GM19372 (cell line): ENCODE data around the gene NKIRAS2.

Source experiments
- ATAC-seq: cut with Tn5 transposase; IDR thresholded peaks from one replicate; pipeline ENCODE4 v1.9.1; 2021; ENCODE audit warnings: mild to moderate bottlenecking, low read depth, moderate library complexity; ENCODE audit not compliant: unreplicated experiment

The NKIRAS2 gene

DNA sequence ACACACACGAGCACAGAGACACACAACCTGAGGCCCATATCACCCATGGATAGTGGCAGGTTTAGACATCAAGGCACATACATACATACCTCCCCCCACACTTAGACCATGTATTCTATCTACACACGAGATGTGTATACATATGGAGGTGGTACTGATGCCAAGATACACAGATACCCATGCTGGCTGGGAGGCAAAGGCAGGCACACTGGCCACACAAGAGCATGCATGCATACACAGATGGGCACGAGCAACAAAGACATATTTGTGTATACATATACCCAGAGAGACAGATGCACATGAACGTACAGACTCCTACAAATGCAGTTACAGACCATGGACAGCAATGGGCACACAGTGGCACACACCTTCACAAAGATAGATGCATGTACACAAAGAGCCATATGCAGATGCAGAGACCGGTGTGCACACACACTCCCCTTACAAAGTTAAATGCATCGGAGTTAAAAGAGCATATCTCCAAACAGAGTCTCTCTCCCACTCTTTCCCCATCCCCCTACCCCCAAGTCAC is 32.5 kb downstream of the NKIRAS2 start:
- no peak for ATAC-seq

DNA sequence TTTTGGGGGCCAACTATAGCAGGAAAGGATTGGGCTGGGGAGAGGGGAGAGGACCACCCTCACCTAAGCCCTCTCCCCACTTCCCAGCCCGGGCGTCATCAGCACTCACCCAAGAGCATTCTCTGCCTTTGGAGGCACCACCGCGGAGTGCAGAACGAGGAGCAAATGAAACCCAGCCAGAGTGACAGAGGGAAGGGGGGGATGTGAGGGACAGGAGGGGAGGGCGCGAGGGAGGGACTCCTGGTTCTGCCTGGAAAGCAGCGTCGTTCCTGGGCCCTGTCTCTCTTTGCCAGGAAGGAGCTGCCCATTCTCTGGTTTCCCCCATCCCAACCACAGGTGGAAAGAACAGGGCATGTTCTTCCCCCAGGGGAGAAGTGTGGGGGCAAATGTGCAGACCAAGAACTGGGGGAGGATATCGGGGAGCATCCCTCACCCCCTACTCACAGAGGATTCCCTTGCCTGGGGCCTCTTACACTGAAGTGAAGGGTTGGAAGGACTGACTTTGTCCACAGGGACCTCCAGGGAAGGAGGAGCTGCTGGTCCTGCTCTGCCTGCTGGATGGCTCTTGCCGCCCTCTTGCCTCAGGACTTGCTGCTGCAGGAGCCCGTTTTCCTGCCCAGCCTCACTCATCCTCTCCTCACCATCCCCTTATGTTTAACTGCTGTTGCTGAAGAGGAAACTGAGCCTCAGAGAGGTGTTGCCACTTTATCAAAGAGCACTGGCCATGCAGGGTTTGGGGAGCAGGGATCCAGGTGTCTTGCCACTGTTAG is 34.0 kb downstream of the NKIRAS2 start:
- no peak for ATAC-seq

DNA sequence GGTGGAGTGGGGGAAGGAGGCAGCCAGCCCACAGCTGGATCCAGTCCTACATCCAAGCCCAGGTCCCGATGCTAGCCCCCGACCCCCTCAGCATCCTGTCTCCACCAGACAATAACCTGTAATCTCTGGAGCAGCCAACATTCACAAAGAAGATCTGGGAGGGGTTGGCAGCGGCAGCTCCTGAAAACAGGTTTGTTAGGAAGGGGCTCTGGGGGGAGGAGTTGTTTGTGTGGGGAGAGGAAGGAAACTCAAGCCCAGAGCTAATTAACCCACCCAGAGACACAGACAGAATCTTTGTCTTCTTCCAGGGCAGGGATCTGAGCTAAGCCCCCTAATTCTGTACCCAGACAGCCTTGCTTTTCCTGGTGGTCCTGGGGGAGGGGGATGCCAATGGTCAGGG is 35.1 kb downstream of the NKIRAS2 start:
- ATAC-seq: no peak

DNA sequence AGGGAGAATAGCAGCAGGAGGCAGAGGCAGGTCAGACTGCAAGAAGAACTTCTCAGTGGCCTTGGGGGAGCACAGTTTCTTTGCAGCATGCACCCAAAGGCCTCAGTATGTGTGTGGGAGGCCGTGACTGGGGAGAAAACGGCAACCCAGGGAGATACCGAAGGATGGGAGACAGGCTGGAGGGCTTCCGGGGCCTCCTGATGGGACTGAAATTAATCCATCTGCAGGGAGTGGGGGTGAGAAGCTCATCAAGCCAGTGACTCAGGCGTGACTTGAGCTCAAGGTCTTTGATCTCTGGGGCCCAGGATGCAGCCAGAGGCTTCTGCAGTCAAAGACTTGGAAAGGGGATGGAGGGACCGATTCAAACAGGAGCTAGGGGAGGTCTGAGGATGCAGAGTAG is 35.6 kb downstream of the NKIRAS2 start:
- ATAC-seq: no peak

DNA sequence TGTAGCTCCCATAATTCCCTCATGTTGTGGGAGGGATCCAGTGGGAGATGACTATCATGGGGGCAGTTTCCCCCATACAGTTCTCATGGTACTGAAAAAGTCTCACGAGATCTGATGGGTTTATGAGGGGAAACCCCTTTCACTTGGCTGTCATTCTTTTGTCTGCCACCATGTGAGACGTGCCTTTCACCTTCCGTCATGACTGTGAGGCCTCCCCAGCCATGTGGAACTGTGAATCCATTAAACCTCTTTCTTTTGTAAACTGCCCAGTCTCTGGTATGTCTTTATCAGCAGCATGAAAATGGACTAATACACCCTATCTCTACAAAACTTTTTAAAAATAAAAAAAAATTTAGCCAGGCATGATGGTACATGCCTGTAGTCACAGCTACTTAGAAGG is 36.7 kb downstream of the NKIRAS2 start:
- no peak for ATAC-seq

DNA sequence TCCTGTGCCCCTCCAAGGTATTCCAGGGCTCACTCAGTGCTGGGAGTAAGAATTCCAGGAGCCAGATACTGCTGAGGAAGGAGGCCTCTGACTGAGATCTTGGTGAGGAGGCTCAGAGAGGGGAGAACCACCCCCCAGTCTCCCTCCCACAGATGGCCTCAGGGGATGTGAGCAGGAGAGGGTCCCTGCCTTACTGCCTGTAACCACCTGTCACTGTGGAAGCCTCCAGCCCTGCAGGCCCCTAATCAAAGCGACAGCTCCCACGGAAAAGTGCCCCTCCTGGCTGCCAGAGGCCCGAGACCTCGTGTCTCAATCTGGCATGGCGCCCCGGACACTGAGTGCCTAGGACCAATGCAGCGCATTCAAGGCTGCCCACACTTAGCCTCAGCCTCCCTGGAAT is 38.2 kb downstream of the NKIRAS2 start:
- no peak for ATAC-seq

DNA sequence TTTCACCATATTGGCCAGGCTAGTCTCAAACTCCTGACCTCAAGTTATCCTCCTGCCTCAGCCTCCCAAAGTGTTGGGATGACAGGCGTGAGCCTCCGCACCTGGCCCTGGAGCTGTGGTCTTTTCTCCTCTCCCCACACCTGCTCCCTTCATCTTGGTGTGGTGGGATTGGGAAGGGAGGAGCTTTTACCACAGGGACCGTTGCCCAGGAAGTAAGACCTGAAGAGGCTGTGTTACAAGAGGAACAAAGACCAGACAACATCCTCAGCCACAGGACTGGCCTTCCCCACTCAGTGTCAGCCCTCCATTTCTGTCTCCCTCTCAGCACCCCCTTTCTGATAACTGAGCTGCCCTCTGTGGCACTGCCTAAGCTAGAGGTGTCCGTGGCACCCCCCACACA is 39.9 kb downstream of the NKIRAS2 start:
- ATAC-seq: no peak

DNA sequence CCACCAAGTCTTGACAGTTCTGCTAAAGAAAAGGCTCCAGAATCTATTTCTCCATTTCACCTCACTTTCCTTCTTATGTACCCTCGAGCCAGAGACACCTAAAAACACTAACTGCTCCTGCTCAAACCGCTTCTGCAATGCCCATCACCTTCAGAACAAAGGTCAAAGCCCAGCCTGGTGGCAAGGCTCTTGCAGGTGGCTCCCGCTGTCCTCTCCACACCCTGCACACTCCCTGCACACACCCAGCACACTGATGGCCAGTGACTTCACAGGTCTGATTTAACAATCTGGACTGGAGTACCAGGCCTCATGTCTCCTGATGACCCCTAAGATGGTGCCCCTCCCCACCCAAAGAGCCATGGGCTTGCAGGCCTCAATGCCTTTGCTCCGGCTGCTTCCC is 40.3 kb downstream of the NKIRAS2 start:
- ATAC-seq: no peak

DNA sequence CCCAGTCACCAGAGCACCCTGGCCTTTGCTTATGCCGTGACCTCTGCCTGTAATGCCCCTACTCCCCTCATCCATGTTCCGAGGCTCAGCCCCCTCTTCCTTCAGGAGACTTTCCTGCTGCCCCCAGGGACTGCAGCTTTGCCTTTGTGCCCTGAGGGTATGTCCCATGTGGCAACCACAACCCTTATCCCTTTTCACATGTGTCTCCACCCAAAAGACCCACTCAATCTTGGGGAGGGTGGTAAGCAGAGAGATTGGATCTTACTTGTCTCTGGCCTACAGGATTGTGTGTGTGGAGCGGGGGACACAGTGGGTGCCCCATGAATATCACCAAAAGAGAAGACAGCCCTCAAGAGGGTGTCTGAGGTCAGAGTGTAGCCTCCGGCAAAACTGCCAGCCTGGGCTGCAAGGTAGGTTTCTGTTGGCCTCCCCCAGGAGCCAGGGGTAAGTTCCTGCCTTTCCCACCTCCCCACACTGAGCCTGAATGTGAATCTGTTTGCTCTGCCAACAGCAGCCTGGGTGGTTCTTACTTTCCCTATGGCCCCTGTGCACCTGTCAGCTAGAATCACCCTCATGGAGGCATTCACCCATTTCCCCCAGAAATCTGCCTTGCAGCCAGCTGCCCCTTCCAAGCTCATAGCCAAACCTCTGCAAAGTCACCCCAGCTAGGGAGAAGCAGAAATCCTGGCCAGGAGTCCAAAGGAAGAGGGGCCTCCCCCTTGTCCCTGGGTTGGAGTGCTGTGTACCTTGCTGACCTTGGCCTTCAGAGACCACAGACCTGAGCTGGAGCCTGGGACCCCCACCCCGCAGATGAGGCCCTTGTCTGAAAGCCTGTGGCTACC is 42.0 kb downstream of the NKIRAS2 start:
- ATAC-seq: no peak

DNA sequence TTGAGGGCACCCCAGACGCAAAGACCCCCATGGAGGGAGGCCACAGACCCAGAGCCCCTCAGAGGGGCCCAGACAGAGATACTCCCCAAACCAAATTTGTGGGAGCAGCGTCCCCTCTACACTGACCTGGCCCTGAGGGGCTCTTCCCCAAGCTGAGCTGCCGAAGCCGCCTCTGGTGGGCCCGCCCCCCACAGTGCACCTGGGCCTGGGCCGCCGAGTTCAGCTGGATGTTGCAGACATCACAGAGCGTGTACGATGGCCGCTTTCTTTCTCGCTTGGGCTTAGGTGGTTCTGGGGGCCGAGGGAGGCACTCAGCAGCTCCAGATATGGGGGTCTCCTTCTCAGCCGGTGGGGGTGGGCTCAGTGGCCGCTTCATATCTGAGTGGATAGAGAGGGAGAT is 42.8 kb downstream of the NKIRAS2 start:
- no peak for ATAC-seq

DNA sequence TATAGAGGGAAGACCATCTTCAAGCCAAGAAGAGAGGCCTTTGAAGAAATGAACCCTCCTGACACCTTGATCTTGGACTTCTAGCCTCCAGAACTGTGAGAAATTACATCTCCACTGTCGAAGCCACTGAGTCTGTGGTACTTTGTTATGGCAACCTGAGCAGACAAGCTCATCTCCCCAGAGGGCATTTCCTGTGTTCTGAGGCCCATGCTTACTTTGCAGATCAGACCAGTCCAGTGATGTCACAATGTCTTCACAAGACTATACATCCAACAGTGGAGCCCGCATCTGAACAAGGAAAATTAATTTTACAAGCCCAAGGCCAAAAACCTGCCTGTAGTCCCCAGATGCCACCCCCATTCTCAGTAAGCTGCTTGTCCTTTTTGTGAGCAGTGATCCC is 45.3 kb downstream of the NKIRAS2 start:
- ATAC-seq: no peak

DNA sequence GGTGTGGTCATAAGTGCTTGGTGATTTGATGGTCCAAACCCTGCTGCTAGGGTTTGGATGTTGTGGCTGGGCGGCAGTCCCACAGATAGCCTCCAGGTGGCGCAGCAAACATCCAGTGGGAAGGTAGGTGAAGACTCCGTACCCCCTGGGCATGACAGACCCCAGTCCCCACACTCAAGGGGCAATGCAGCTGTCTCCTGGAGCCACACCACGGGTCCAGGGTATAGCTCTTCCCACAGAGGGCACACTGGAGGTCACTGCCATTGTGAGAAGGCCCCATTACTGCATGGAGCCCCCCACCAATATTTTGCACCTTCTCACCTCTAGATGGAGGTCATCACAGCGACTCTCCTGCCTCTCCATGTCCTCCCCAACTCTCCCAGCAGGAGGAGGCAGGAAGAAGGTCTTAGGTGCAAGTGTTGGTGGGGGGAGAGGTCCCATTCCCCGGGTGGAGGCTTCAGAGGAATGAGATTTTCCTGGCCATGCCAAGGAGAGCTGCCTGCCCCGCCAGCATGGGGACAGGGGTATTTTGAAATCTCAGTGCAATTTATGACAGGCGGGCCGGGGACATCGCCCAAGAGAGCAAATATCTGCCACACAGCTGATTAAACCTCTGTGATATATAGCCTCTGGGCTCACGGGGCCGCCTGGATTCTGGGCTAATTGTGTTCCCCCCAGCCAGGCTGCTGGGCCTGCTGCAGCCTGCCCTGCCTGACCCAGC is 47.6 kb downstream of the NKIRAS2 start:
- ATAC-seq: no peak

DNA sequence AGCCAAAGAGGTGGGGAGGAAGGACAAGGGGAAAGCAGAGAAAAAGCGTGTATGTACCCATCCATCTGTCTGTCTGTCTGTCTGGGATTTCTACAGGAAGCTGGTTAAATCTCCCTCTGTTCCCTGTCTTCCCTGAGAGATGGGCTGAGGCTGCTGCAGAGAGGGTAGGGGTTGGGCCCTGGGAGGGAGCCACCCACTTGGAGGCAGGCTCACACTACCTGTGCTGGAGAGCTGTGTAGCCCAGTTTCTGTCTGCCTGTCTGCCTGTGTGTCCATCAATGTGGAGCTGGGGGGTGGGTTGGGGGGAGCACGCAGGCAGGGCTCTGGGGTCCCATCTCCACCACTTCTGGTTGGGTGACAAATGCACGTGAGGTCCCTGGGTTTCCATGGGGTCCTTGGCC is 49.1 kb downstream of the NKIRAS2 start:
- no peak for ATAC-seq

DNA sequence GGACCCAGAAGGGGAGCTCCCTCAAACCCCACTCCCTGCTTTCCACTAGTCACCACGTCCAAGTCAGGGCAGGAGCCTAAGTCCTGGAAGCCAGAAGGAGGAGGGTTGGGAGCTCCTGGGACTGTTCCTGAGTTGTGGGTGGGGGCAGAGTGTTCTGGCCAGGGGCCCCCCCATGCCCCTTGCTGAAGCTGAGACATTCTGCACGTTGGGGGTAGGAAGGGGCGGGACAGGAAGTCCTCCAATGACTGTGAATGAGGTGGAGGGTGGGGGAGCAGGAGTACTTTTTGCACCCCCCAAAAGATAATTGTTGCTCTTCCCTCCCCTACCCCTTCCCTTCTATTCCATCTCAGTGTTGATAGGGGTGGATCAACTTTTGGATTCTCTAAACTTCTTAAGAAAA is 51.9 kb downstream of the NKIRAS2 start:
- no peak for ATAC-seq

DNA sequence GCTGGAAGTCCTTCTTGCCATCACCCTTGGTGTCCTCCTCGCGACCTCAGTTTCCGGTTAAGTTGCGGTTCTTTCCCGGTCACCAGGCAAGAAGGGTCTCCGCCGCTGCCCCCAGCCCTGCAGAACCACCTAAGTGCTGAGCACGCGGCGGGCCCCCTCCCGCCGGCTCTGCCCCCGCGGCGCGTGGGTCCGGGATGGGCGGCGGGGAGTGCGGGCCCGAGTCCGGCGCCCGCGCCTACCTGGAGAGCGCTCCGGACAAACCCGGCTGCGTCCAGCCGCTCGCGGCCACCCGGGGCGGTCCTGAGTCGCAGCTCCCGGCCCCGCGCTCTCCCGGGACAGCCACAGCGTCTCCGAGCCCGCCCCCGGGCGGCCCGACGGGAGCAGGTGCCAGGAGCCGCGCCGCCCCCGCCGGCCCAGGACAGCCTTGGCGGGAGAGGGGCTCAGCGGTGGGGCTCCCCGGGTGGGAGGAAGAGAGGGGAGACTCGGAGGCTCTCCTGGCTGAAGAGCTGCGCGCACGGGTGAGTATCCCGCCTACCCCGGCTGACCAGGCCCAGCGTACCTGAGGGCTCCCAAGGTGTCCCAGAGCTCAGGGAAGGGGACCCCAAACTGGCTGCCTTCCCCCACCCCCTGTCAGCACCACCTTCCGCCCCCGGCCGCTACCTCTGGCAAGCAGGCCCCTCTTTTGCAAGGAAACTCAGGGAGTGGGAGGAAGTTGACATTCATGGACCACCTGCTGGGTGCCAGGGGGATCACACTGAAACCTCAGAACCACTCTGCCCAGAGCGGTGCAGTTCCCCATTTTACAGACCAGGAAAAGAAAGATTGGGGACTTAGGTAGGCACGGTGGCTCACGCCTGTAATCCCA is 52.7 kb downstream of the NKIRAS2 start:
- no peak for ATAC-seq
